Stomach (tissue), 9 donors: ENCODE results near the gene ADCY6. TPM values are rescaled to one million over a fixed set of nuclear protein-coding genes. Genes with fewer than 3 reads are reported as not detected.
A peak's percentile ranks its signal among the peaks of the same experiment; 100 is the strongest.

Source experiments
- DNase-seq, 2 donors: peaks; one replicate each; pipeline versions ENCODE4 v3.0.0 to v3.0.0-alpha.2; 2013 to 2019
- H3K27ac ChIP-seq, 5 donors: fragments of 200-600 bp in 4 of 5; sonication (generic) in 4 of 5; one replicate each; pipeline ENCODE4 v1.5.1; 2013 to 2019; ENCODE audit warnings: mild to moderate bottlenecking in 1 of 5, moderate library complexity in 1 of 5
- H3K27me3 ChIP-seq, 3 donors: fragments of 200-600 bp; sonication (generic); one replicate each; pipeline ENCODE4 v1.5.1; 2017 to 2019; ENCODE audit warnings: mixed run types in 1 of 3
- H3K36me3 ChIP-seq, 4 donors: fragments of 200-600 bp; sonication (generic); 1 replicate in 3 of 4; 2 replicates in 1 of 4; pipeline ENCODE4 v1.5.1; 2016 to 2019
- H3K4me1 ChIP-seq, 4 donors: fragments of 200-600 bp; sonication (generic); one replicate each; pipeline ENCODE4 v1.5.1; 2016 to 2019
- H3K4me3 ChIP-seq, 4 donors: fragments of 200-600 bp; sonication (generic) in 3 of 4; one replicate each; pipeline ENCODE4 v1.5.1; 2016 to 2019; ENCODE audit warnings: mild to moderate bottlenecking in 1 of 4
- H3K9me3 ChIP-seq, 4 donors: fragments of 200-600 bp; sonication (generic); one replicate each; pipeline ENCODE4 v1.5.1; 2016 to 2019
- EP300 ChIP-seq: sonication (generic); formaldehyde crosslinking; IDR thresholded peaks from one replicate; pipeline ENCODE4 v1.6.1; 2017; ENCODE audit warnings: antibody characterized with exemption
- POLR2A ChIP-seq, 4 donors: fragments of 450-650 bp; IDR thresholded peaks; one replicate each; pipeline ENCODE4 v1.6.1; 2016; ENCODE audit warnings: antibody characterized with exemption in 4 of 4, control low read depth in 2 of 4, mild to moderate bottlenecking in 1 of 4, moderate library complexity in 1 of 4
- POLR2AphosphoS5 ChIP-seq, 3 donors: sonication (generic); formaldehyde crosslinking; IDR thresholded peaks; one replicate each; pipeline ENCODE4 v1.6.1; 2016; ENCODE audit warnings: antibody characterized with exemption in 3 of 3
- WGBS, 5 donors: extraction: QIAGEN DNeasy Blood & Tissue Kit in 3 of 5; methylation state at CpG; one replicate each; pipeline versions ENCODE4 v1.1.5 to v1.1.7; 2013 to 2018; 5-methylcytosine and 5-hydroxymethylcytosine counted together
- intact Hi-C: fragments of 100-400 bp; cut with DNase I; formaldehyde crosslinking; loops from one replicate; pipeline ENCODE4 v1.15.1; 2023; ENCODE audit warnings: low total_unique reads
- polyA plus RNA-seq, 3 donors: library from polyadenylated mRNA; stranded (reverse); fragments of 200-250 nt; gene quantifications; one replicate each; pipeline ENCODE4 v1.2.3, GENCODE V29; 2013
- total RNA-seq, 5 donors: library from RNA; depleted of rRNA; stranded (reverse); fragments of >200 nt; gene quantifications; one replicate each; pipeline versions ENCODE4 v1.1.0 to v1.2.3, GENCODE V29; 2014 to 2016
- TF ChIP-seq, protein P1 (sequence below), 7 experiments: fragments of 450-650 bp in 4 of 7; fragments of 200-600 bp in 3 of 7; sonication (generic) in 3 of 7; IDR thresholded peaks; one replicate each; pipeline ENCODE4 v1.5.1; 2016 to 2019; ENCODE audit warnings: antibody characterized with exemption in 7 of 7, control low read depth in 2 of 7, mild to moderate bottlenecking in 1 of 7
- donor health status: healthy with polysubstance abuse.
- donor health status: Bipolar disorder and iron deficiency.
- donor health status: healthy.

ADCY6 gene
- total and polyA plus RNA-seq, 8 donors: 5.8 to 432 (median 41.3) TPM

DNA sequence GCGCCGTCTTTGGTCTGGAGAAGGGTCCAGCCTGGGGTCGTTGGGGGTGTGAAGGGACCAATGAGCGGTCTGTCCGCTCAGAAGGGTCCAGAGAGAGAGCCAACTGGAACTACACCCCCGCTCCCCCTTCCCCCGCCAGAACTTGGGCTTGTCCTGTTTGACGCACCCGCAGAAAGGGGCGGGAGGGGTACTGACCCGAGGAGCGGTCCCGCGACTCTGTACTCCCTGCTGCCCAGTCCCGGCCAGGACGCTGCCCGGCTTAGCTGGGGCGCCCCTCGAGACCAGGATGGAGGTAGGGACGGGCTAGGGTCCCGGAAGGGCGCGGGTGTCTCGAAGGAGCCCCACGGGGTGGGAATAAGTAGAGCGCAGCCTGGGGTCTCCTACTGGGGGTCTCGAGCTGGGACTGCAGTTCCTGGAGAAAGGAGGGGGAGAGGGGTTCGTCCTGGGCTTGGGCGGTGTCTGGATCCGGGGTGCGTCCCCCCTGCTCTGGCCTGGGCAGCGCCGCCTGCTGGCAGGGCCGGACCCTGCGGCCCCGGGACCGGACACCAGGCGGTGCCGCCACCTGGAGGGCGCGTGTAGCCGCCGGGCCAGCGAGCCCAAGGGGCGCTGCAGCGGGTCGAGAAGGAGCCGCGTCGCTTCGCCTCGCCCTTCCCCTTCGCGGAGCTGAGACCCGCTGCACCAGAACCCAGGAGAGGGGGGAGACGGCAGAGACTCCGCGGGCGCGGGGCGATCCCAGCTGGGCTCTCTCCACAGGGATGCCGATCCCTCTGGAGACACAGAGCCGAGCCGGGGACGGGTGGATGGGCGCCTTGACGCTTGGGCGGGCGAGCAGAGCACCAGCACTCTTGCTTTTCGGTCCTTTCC is 25.6 kb upstream of the ADCY6 start:
- Histone ChIP-seq H3K27me3 (peaks cover 0 to 7% (median 0%) of the 10 kb centered on the region in 3 donors), H3K4me3 (peak overlapping the region; percentile 79 to 85 (median 80)), H3K36me3 (no peaks in the 10 kb centered on the region), H3K9me3 (no peaks in the 10 kb centered on the region), H3K4me1 (peaks cover 44 to 83% (median 54%) of the 10 kb centered on the region in 4 donors), H3K27ac (peak overlapping the region; percentile 80 to 93 (median 89))
- TF ChIP-seq POLR2A (IDR thresholded peaks at IDR 0.05): peak in 1 of 4 donors; percentile 33
- peak in 2 of 3 donors; percentile 54 to 75 for TF ChIP-seq POLR2AphosphoS5 (IDR thresholded peaks at IDR 0.05)
- TF ChIP-seq EP300: no peak
- TF ChIP-seq, protein P1, sequence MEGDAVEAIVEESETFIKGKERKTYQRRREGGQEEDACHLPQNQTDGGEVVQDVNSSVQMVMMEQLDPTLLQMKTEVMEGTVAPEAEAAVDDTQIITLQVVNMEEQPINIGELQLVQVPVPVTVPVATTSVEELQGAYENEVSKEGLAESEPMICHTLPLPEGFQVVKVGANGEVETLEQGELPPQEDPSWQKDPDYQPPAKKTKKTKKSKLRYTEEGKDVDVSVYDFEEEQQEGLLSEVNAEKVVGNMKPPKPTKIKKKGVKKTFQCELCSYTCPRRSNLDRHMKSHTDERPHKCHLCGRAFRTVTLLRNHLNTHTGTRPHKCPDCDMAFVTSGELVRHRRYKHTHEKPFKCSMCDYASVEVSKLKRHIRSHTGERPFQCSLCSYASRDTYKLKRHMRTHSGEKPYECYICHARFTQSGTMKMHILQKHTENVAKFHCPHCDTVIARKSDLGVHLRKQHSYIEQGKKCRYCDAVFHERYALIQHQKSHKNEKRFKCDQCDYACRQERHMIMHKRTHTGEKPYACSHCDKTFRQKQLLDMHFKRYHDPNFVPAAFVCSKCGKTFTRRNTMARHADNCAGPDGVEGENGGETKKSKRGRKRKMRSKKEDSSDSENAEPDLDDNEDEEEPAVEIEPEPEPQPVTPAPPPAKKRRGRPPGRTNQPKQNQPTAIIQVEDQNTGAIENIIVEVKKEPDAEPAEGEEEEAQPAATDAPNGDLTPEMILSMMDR (IDR thresholded peaks at IDR 0.05): peak in 5 of 7 experiments; percentile 82 to 100 (median 99)
- intact Hi-C loops: no loop called here
- DNase-seq: peak; percentile 90 to 95
- WGBS, 5 donors: 1 to 3% (median 1%) methylated on average over 25 to 70 of the region's 70 CpGs

DNA sequence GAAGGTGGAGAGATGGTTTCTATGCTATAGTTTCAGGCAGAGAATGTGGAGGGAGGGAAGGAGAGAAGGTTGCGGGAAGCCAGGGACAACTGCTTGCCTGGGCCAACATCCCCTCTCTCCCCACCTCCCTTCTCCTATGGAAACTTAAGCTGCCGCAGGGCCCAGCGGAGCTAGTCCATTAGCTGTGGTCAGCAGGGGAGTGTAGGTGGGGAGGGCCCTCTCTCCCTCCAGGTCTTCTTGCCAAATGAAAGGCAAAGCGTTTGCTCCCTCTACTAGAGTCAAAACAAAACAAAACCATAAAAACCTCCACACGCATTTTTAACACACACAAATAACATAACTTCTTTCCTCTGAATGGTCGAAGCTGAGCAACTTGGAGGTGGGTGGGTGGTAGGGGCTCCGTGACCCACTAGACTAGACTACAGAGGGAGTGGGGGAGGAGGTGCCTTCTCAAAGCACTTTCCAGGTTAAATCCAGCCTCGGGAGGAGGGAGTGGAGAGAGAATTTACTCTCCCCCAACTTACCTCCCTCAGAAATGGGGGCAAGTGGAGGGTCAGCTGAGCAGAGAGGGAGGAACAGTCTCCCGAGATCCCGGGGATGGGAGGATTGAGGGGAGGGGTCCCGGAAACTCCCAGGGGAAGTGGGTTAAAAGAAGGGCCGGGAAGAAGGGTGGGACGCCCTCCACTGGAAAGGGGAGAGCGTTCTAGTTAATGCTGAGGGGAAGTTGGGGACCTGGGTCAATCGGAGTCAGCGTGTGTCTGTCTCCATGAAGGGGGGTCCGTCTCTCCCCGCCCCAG is 24.8 kb upstream of the ADCY6 start:
- Histone ChIP-seq H3K4me3 (peak overlapping the region; percentile 79 to 85 (median 80)), H3K36me3 (no peaks in the 10 kb centered on the region), H3K9me3 (no peaks in the 10 kb centered on the region), H3K27ac (peak overlapping the region; percentile 80 to 93 (median 89)), H3K4me1 (peaks cover 41 to 75% (median 47%) of the 10 kb centered on the region in 4 donors), H3K27me3 (peaks cover 0 to 7% (median 0%) of the 10 kb centered on the region in 3 donors)
- 22 to 28% (median 28%) methylated on average over 18 of the region's 18 CpGs for WGBS, 5 donors
- no peak for DNase-seq
- no peak for TF ChIP-seq EP300
- TF ChIP-seq, protein P1 (IDR thresholded peaks at IDR 0.05): no peak
- no peak for TF ChIP-seq POLR2A (IDR thresholded peaks at IDR 0.05)
- no peak for TF ChIP-seq POLR2AphosphoS5 (IDR thresholded peaks at IDR 0.05)
- intact Hi-C loops: no loop called here

- intact Hi-C loops: no loop called here
- WGBS, 5 donors: 52 to 71% (median 68%) methylated on average over 2 of the region's 2 CpGs
- no peak overlapping the region for H3K4me3 ChIP-seq
- no peaks in the 10 kb centered on the region for H3K9me3 ChIP-seq
- H3K27me3 ChIP-seq: no peaks in the 10 kb centered on the region
- no peak for DNase-seq
- H3K4me1 ChIP-seq: peaks cover 30 to 62% (median 38%) of the 10 kb centered on the region in 4 donors
- H3K27ac ChIP-seq: peak overlapping the region in 4 of 5 donors; percentile 55 to 90 (median 62)
- TF ChIP-seq POLR2AphosphoS5 (IDR thresholded peaks at IDR 0.05): no peak
- TF ChIP-seq EP300: no peak
- TF ChIP-seq, protein P1 (IDR thresholded peaks at IDR 0.05): no peak
- no peak for TF ChIP-seq POLR2A (IDR thresholded peaks at IDR 0.05)
- no peaks in the 10 kb centered on the region for H3K36me3 ChIP-seq
Observed at GRCh38 chr12:48812389-48812788, 23.5 kb upstream of the ADCY6 start.

DNA sequence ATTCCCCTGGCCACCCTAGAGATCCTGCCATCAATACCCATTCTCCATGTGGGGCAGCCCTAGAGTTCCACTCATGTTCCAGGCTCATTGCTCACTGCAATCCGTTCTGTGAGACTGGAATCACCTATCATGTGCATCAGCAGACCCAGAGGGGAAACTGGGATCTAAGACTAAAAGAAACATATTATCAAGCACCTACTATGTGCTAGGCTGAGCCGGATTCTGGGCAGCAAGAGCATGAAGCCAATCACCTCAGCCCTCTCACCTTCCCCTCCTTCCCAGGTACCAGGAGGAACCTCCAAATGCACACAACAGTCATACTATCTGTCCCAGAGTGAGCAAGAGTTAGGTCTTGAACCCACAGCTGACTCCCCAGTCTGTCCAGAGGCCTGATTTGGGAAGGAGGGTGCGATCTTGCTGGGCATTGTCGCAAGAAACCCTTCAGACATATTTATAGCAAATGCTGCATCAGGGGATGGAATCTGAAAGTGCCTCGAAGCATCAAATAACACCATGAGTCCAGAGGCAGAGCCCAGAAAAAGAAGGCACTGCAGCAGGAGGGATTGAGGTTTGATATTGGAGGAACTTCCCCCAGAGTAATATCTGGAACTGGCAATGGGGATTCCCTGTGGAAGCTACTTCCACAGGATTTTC is 22.7 kb upstream of the ADCY6 start:
- DNase-seq: no peak
- TF ChIP-seq POLR2A (IDR thresholded peaks at IDR 0.05) (no peak), EP300 (no peak), POLR2AphosphoS5 (IDR thresholded peaks at IDR 0.05) (no peak)
- TF ChIP-seq, protein P1 (IDR thresholded peaks at IDR 0.05): no peak
- intact Hi-C loops: no loop called here
- Histone ChIP-seq H3K4me1 (peaks cover 25 to 54% (median 34%) of the 10 kb centered on the region in 4 donors), H3K27me3 (no peaks in the 10 kb centered on the region), H3K36me3 (no peaks in the 10 kb centered on the region), H3K4me3 (no peak overlapping the region), H3K9me3 (no peaks in the 10 kb centered on the region), H3K27ac (peak overlapping the region; percentile 12 to 90 (median 56))
- 66 to 78% (median 76%) methylated on average over 5 of the region's 5 CpGs for WGBS, 5 donors
